NCI-H345 treated with DMSO at 0.1 percent for 48 hours (cell line): ENCODE measurements around the gene FHL3.
A peak's percentile ranks its signal among the peaks of the same experiment; 100 is the strongest.

ENCODE experiments used
- DNase-seq: peaks from one replicate; lab custom pipeline; 2025; ENCODE audit not compliant: unreplicated experiment; lab: John Stamatoyannopoulos, UW

The FHL3 gene

GRCh38 chr1:38014724-38015424 is 9.6 kb upstream of the FHL3 start:
- no peak for DNase-seq

GRCh38 chr1:38014171-38014570 is 8.9 kb upstream of the FHL3 start:
- no peak for DNase-seq

- DNase-seq = no peak
Observed at GRCh38 chr1:38013227-38013622, 7.9 kb upstream of the FHL3 start.

GRCh38 chr1:38012363-38013226 is 7.3 kb upstream of the FHL3 start, which contains the start of gene UTP11:
Gene UTP11 (plus strand): TSS chr1:38012734. CDS start chr1:38012803, 69 bp downstream.
- DNase-seq = peak; percentile 99

- DNase-seq = no peak
Observed at GRCh38 chr1:38009841-38010180, 4.5 kb upstream of the FHL3 start.

- DNase-seq = no peak
Observed at GRCh38 chr1:38009088-38009840, 4.0 kb upstream of the FHL3 start.

- DNase-seq = no peak
Observed at GRCh38 chr1:38006008-38006828, 904 bp upstream of the FHL3 start.

- DNase-seq = no peak
Observed at GRCh38 chr1:38004284-38005108, 818 bp downstream of the FHL3 start.

GRCh38 chr1:38003261-38004250 is 1.8 kb downstream of the FHL3 start:
- no peak for DNase-seq

- DNase-seq = no peak
Observed at GRCh38 chr1:38000529-38001455, 4.5 kb downstream of the FHL3 start.

- DNase-seq = no peak
Observed at GRCh38 chr1:38000233-38000528, 5.1 kb downstream of the FHL3 start.

- DNase-seq = no peak
Observed at GRCh38 chr1:37999430-38000232, 5.7 kb downstream of the FHL3 start.

GRCh38 chr1:37998913-37999429 is 6.3 kb downstream of the FHL3 start:
- DNase-seq = no peak

GRCh38 chr1:37998089-37998808 is 7.1 kb downstream of the FHL3 start:
- DNase-seq = no peak

GRCh38 chr1:37997256-37998088 is 7.8 kb downstream of the FHL3 start:
- DNase-seq = no peak
